Kidney epithelial cell (primary cell): ENCODE measurements around the gene HESX1. TPM values are rescaled to one million over a fixed set of nuclear protein-coding genes. Genes with fewer than 3 reads are reported as not detected.

Experiments
- DNase-seq: peaks from one replicate; pipeline ENCODE4 v3.0.0-alpha.2; 2010; ENCODE audit warnings: low read depth
- H3K27me3 ChIP-seq: 2 replicates; pipeline ENCODE4 v1.6.0; 2011; ENCODE audit warnings: low read length; ENCODE audit not compliant: control insufficient read depth, insufficient read depth
- H3K36me3 ChIP-seq: 2 replicates; pipeline ENCODE4 v1.5.1; 2011; ENCODE audit warnings: low read length; ENCODE audit not compliant: control insufficient read depth, insufficient read depth
- H3K4me3 ChIP-seq: 2 replicates; pipeline ENCODE4 v1.5.1; 2011; ENCODE audit warnings: low read depth, mild to moderate bottlenecking, control low read depth, low read length
- CTCF ChIP-seq: IDR thresholded peaks from 2 replicates; pipeline ENCODE4 v1.5.1; 2011; ENCODE audit warnings: mild to moderate bottlenecking, moderate library complexity, low read length, control low read depth, inconsistent platforms; ENCODE audit not compliant: insufficient read depth, poor library complexity, severe bottlenecking
- total RNA-seq: library from RNA; depleted of rRNA; stranded (reverse); fragments of >200 nt; gene quantifications from 2 replicates; pipeline ENCODE4 v1.2.3, GENCODE V29; 2015

The HESX1 gene
- total RNA-seq, 1 donor from 2014 or later: 2.9 TPM

DNA sequence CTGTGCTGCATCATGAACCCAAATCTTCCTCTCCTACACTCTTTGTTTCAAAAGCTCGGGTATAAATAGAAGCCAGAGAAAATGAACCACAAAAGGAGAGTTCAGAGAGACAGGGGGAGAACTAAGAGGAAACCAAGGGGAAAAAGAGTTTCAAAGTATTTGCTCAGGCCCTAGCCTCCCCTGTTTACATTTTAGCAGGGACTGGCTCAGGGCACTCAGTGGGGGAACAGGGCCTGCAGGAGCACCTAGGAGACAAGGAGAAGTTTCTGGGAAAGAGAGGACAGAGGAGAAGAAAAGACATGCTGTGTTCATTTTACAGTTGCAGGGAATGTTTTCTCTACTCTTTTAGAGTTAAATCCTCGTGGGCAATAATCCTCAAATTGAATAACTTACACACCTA lies 26.1 kb downstream of the HESX1 start:
- Histone ChIP-seq H3K36me3 (no peaks in the 10 kb centered on the region), H3K4me3 (no peak overlapping the region), H3K27me3 (no peaks in the 10 kb centered on the region)
- no peak for TF ChIP-seq CTCF
- DNase-seq: no peak

DNA sequence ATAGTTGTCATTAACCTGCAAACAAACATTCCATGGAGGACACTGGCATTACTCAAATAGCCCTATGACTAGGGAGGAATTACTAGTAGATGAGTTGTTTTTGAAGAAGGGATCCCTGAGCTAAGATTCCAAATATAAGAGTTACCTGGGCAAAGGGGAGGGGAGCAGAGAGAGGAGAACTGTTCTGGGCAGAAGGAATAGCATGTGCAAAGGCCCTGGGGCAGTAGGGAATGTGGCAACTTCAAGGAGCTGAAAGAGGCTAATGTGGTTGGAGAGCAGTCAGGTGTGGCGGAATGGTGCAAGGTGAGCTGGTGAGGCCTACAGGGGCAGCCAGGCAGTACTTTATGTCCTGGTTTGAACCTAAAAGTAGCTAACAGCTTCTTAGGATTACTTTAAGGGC lies 28.8 kb downstream of the HESX1 start:
- no peak for TF ChIP-seq CTCF
- Histone ChIP-seq H3K36me3 (no peaks in the 10 kb centered on the region), H3K4me3 (no peak overlapping the region), H3K27me3 (no peaks in the 10 kb centered on the region)
- no peak for DNase-seq

- TF ChIP-seq CTCF: peak; percentile 90
- DNase-seq: no peak
- H3K27me3 ChIP-seq: no peaks in the 10 kb centered on the region
Measured at GRCh38 chr3:57169872-57170623, 29.7 kb downstream of the HESX1 start.

GRCh38 chr3:57169108-57169507 lies 30.7 kb downstream of the HESX1 start:
- H3K4me3 ChIP-seq: no peak overlapping the region
- DNase-seq: no peak
- no peaks in the 10 kb centered on the region for H3K27me3 ChIP-seq
- no peaks in the 10 kb centered on the region for H3K36me3 ChIP-seq
- no peak for TF ChIP-seq CTCF

More at GRCh38 chr3:57169872-57170623, 29.7 kb downstream of the HESX1 start:
- peak overlapping the region; percentile 39 for H3K4me3 ChIP-seq
- no peaks in the 10 kb centered on the region for H3K36me3 ChIP-seq

- TF ChIP-seq CTCF: no peak
- Histone ChIP-seq H3K27me3 (no peaks in the 10 kb centered on the region), H3K4me3 (no peak overlapping the region), H3K36me3 (no peaks in the 10 kb centered on the region)
- DNase-seq: no peak
Measured at GRCh38 chr3:57168151-57168550, 31.6 kb downstream of the HESX1 start.

DNA sequence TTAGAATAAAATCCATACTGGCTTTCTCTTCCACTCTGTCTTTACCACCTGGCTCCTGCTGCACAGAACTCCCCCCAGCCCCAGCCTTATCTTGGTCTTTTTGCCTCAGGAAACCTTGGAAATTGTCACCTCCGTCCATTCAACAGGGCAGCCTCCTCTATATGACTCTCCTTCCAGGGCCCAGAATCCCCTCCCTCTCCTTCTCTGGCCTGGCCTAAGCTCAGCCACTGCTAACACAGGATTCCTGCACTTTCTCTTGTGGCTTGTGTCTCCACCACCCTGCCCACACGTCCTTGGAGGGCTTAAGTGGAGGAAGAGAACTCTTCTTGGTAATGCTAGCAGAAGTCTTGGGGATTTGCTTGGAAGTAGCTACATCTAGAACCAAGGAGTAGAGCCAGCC lies 33.1 kb downstream of the HESX1 start:
- Histone ChIP-seq H3K27me3 (no peaks in the 10 kb centered on the region), H3K36me3 (no peaks in the 10 kb centered on the region), H3K4me3 (no peak overlapping the region)
- no peak for DNase-seq
- TF ChIP-seq CTCF: no peak
